Neutrophil (primary cell): ENCODE data around the gene FAM83D.
"Not testable (repeated sequence)": the region's sequence is repeated elsewhere in the genome, so short reads cannot be mapped to it uniquely, and the experiment has no call there.

Experiments
- H3K27ac ChIP-seq: fragments of 200-600 bp; sonication (generic); 2 replicates; pipeline ENCODE4 v1.5.1; 2016; ENCODE audit warnings: mild to moderate bottlenecking, moderate library complexity
- H3K27me3 ChIP-seq: fragments of 200-600 bp; sonication (generic); 2 replicates; pipeline ENCODE4 v1.6.0; 2016; ENCODE audit warnings: mild to moderate bottlenecking
- H3K36me3 ChIP-seq: fragments of 200-600 bp; sonication (generic); 2 replicates; pipeline ENCODE4 v1.5.1; 2017
- H3K4me1 ChIP-seq, 2 experiments: fragments of 200-600 bp in 1 of 2; sonication (generic) in 1 of 2; 1 replicate in 1 of 2; 2 replicates in 1 of 2; pipeline versions ENCODE4 v1.5.1 to v1.6.1; 2013 to 2016; ENCODE audit warnings: low read depth in 1 of 2, low read length in 1 of 2, mild to moderate bottlenecking in 1 of 2, moderate library complexity in 1 of 2; ENCODE audit not compliant: control insufficient read depth in 1 of 2, insufficient read depth in 1 of 2
- H3K4me3 ChIP-seq, 2 experiments: fragments of 200-600 bp in 1 of 2; sonication (generic) in 1 of 2; 1 replicate in 1 of 2; 2 replicates in 1 of 2; pipeline ENCODE4 v1.5.1; 2013 to 2016; ENCODE audit warnings: low read depth in 1 of 2, low read length in 1 of 2, mild to moderate bottlenecking in 1 of 2, moderate library complexity in 1 of 2
- H3K9me3 ChIP-seq: fragments of 200-600 bp; sonication (generic); 2 replicates; pipeline ENCODE4 v1.5.1; 2016
- CTCF ChIP-seq: fragments of 200-600 bp; sonication (generic); IDR thresholded peaks from 2 replicates; pipeline ENCODE4 v1.5.1; 2016; ENCODE audit warnings: antibody characterized with exemption

The FAM83D gene

GRCh38 chr20:38953630-38954340 lies 27.6 kb downstream of the FAM83D start:
- peaks cover 0 to 8% of the 10 kb centered on the region in 2 experiments for H3K4me1 ChIP-seq
- TF ChIP-seq CTCF = no peak
- H3K9me3 ChIP-seq = no peaks in the 10 kb centered on the region
- no peaks in the 10 kb centered on the region for H3K27me3 ChIP-seq
- H3K27ac ChIP-seq = no peak overlapping the region
- peaks cover 31% of the 10 kb centered on the region for H3K36me3 ChIP-seq
- H3K4me3 ChIP-seq = no peak overlapping the region

GRCh38 chr20:38957235-38957876 lies 31.1 kb downstream of the FAM83D start:
- TF ChIP-seq CTCF = no peak
- no peaks in the 10 kb centered on the region for H3K9me3 ChIP-seq
- H3K36me3 ChIP-seq = peaks cover 3% of the 10 kb centered on the region
- H3K27me3 ChIP-seq = no peaks in the 10 kb centered on the region
- H3K27ac ChIP-seq = no peak overlapping the region
- H3K4me1 ChIP-seq = peaks cover 8 to 15% of the 10 kb centered on the region in 2 experiments
- H3K4me3 ChIP-seq = no peak overlapping the region

GRCh38 chr20:38957915-38958485 lies 31.8 kb downstream of the FAM83D start:
- Histone ChIP-seq H3K27me3 (no peaks in the 10 kb centered on the region), H3K27ac (no peak overlapping the region), H3K4me3 (no peak overlapping the region), H3K4me1 (peaks cover 15 to 22% of the 10 kb centered on the region in 2 experiments), H3K36me3 (no peaks in the 10 kb centered on the region), H3K9me3 (no peaks in the 10 kb centered on the region)
- TF ChIP-seq CTCF = no peak

- H3K9me3 ChIP-seq, H3K36me3 ChIP-seq, H3K27me3 ChIP-seq, H3K4me3 ChIP-seq, H3K27ac ChIP-seq: not testable (repeated sequence)
- peaks cover 20 to 21% of the 10 kb centered on the region in 2 experiments for H3K4me1 ChIP-seq
These were observed 34.0 kb downstream of the FAM83D start for GRCh38 chr20:38960187-38960687.

GRCh38 chr20:38961530-38962043 lies 35.4 kb downstream of the FAM83D start:
- TF ChIP-seq CTCF = no peak
- Histone ChIP-seq H3K4me1 (peaks cover 20 to 21% of the 10 kb centered on the region in 2 experiments), H3K4me3 (peak overlapping the region; percentile 96 to 97), H3K27ac (peak overlapping the region; percentile 73), H3K27me3 (no peaks in the 10 kb centered on the region), H3K36me3 (no peaks in the 10 kb centered on the region), H3K9me3 (no peaks in the 10 kb centered on the region)
